ENCODE measurements around the gene MEG3.

The MEG3 gene

DNA sequence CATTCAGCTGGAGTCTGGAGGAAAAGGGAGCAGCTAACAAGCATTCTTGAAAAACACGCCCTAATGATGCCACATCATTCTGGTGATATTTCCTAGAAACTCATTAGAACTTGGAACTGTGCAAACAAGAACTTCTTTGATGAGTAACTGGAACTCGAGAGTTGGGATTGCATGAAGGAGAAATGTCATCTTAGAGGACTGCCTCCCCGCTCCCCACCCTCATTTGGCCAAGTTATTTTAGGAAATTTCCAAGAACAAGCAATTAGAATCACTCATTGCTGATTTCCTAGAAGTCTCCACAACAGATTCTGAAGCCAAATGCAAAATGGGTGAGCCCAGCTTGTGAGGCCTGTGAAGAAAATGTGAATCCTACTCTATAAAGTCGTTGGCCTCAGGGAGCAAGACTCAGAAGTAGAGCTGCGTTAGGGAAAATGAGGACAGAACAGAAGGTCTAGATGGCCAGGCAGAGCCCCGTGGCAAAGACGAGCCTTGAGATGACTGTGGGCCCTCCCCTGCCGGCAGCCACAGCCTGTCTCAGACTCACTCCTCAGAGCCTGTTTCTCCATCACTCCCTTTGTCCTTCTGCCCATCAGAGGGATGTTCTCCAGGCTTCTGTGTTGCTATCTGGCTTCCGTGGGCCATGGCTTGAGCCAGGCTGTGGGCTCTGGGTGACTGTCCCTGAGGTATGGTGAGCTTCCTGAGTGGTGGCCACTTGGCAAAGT lies 39.2 kb downstream of the MEG3 start:
- no peak for DNase-seq (ENCODE audit: low read depth)

DNA sequence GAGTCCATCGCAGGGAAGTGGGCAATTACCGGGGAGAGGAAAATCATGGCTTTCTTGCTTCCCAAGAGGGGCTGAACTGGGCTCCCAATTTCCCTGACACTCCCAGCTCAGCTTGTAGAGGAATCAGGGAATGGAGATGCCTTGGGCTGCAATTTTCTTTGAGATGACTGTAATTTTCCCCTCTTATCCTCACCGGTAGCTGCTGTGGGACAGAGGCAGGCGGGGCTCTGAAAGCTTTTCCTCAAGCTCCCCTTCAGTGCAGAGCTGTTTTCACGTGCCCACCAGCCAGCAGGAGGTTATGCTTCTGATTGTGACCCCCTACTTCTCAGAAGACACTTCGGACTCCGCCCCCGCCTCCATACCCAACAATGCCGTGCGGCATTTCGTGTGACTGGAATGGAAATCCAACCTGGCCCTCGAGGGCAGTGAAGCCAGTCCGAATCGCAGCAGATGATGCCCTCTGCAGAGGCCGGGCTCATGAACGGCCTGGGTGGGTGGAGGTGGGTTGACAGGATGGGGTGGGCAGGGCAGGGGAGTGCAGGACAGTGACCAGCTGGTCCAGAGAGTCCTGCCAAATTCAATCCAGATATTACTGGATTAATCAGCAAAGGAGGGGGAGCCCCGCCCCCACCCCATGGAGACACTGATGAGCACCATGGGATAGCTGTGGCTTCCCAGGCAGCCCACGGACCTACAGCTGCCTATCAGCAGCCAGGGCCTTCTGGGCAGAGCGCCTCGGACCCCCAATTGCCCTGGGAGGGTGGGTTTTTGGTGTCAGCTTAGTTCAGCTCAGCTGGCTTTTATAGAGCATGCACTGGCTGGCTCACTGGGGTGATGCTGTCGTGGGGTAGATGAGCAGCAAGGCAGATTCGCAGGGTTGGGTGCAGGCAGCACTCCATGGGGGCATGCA lies 40.0 kb downstream of the MEG3 start:
- DNase-seq (ENCODE audit: low read depth): no peak

DNA sequence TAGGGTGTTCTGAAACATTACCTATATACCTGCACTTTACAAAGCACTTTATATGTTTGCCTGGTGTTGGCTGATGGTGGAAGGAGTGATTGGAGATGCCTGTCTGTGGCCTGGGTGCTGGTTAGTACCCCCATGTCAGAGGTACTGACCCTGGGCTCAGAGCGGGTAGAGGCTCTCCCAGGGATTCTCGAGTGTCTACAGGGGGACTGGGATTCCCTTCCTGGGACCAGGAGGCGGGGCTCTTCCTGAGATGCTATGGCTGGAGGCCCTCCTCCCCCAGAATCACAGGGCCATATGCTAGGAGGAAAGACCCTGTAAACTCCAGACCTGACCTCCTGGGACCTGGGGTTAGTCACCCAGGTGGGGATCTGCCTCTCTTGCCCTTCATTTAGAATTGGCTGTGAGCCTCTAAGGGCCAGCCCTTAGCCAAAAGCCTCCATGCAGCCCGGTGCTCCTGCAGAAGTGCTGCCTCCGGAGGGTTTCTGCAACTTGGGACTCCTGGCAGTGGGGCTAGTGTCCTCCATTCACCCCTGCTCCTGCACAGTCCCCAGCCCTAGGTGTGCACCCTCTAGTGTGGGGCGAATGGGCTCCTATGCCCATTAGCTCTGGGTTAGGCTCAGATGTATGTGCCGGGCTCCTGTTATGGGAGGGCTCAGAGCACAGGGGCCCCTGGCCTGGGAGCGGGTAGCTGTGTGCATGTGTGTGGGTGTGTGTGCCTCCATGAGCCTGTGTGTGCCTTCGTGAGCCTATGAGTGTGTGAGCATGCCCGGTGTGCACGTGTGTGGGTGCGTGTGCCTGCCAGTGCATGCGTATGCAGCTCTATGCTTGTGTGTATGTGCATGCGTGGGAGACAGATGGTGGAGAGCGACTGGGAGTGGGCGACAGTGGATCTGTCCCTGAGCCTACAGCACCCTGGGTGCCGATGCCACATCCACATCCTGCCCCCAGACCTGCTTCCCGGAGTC lies 41.0 kb downstream of the MEG3 start:
- DNase-seq (ENCODE audit: low read depth): no peak

DNA sequence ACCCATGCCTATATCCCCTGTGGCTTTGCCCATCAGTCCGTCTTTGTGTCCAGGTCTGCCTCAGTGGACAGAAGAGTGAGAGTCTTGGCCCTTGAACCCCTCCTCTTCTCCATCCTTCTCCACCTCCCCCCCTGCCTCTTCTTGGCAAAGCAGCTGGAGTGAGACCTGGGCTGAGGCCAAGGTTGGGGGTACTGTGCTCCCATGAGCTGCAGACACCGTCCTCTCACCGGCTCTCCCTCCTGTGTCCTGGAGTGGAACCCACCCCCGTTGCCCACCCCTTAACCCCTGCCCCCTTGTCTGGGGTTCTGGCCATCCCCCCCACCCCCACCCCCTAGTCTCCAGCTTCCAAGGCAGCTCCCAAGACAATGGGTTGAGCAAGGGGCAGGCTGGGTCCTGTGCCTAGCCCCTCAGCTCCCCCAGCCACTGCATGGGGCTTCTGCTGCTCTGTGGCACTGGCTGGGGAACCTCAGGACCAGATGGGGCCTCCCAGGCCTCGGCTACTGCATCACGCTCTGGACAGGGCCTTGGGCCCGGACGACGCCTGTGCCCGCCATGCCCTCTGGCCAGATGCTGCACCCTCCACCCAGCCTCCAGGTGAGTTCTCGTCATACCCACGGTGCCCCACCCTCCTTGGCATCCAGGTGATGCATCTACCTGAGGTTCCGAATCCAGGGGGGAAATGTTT lies 41.9 kb downstream of the MEG3 start:
- DNase-seq (ENCODE audit: low read depth): no peak

DNA sequence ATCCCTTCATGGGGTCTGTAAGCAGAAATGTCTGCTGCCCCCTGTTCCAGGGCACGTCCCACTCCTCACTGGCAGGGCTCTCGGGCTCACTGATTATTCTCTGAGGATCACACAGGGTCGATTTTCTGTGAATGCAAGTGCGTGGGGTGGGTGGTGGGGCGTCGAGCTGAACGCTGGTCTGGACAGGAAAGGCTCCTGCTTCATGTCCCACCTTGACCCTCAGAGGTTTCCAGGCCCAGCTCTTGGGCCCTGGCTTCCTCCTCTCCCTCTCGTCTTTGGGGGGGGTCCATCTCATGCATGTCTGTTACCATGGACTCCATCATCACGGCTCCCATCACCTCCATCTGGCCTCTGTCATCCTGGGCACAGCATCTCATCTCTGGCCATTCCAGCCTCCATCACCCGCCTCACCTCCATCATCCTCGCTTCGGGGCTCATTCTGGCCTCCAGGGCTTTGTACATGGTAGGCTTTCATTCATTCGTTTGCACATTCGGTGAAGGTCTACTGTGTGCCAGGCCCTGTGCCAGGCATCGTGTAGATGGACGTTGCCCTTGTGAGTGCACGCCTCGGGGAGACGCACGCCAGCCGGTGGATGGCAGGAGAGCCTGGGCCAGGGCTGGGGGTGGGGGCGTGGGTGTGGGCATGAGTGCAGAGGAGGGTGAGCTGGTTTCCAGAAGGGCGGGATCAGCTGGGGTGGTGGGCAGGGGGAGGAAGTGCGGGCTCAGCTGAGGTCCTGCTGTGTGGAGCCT lies 42.9 kb downstream of the MEG3 start:
- DNase-seq (ENCODE audit: low read depth): no peak

DNA sequence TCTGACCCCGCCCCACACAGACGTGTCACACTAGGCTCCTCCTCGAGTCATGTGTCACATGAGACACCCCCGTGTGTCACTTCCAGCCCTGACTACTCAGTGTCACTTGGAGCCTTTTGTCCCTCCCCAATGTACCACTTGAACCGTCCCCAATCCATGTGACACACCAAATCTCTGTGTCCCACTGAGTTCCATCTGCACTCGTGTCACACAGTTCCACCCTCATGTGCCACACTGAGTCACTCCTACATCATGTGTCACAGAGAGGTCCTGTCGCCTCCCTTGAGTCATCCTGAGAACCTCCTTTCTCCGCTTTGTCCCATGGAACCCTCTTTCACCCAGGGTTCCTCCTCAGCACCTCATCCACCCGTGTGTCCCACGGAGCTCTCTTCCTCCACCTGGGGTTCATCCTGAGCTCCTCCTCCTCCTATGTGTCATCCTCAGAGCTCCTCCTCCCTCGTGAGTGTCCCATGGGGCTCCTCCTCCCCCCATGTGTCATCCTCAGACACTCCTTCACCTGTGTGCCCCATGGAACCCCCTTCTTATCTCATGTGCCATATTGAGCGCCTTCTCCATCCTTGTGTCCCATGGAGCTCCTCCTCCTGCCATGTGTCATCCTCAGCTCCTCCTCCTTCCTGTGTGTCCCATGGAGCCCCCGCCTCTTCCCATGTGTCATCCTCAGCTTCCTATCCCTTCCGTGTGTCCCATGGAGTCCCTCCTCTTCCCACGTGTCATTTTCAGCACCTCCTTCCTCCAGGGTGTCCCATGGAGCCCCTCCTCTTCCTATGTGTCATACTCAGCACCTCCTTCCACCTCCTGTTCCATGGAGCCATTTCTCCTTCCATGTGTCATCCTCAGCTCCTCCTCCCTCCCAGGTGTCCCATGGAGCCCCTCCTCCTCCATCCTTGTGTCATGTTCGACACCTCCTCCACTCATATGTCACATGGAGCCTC lies 45.6 kb downstream of the MEG3 start:
- peak; percentile 24 for DNase-seq (ENCODE audit: low read depth)

DNA sequence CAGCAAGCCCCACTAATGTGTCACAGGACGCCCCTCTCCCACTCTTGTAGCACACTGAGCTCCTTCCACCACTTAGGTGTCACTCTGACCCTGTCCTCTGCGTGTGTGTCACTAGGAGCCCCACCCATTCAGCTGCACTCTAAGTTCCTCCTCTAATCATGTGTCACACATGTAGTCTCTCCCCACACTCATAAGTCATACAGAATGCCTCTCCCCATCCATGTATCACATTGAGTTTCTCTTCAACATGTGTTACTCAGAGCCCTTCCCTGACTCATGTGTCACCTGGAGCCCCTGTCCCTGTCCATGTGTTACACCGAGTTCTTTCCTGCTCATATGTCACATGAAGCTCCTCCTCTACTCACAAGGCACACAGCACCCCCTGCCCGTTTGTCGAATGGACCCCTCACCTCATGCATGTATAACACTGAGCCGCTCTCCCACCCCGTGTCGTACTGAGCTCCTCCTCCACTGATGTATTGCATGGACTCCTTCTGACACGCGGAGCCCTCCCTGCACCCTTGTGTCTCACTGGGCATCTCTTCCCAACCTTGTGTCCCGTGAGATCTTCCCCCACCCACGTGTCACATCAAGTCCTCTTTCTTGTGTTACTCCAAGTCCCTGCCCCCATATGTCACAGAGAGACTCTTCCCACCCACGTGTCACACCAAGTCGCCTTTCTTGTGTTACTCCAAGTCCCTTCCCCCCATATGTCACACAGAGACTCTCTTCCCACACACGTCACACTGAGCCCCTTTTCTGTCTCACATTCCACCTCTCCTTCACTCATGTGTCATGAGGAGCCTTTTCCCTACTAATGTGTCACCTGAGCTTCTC lies 46.6 kb downstream of the MEG3 start:
- DNase-seq (ENCODE audit: low read depth): peak; percentile 10

DNA sequence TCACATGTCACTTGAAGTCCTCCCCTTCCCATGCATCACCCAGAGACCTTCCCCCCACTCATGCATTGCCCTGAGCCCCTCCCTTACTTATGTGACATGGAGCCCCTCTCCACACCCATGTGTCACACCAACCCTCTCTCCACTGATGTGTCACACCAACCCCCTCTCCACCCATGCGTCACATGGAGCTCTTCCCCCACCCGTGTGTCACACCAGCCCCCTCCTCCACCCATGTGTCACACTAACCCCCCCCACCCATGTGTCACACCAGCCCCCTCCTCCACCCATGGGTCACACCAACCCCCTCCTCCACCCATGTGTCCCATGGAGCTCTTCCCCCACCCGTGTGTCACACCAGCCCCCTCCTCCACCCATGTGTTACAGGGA lies 47.2 kb downstream of the MEG3 start:
- no peak for DNase-seq (ENCODE audit: low read depth)

DNA sequence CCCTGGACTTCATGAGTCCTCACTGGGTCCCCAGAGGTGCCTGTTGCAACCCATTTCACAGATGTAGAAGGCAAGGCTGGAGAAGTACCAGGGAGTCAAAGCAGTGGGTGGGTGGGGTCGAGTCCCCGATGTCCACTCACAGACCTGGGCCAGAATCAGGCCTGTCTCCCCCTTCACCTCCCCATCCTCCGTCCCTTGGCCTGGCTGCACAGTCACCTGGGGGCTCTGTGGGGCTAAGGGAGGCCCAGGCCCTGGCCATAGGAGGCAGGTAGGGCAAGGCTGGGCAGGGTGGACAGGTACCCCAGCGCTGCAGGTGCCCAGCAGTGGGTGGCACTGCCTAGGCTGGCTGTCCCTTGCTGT lies 48.1 kb downstream of the MEG3 start:
- DNase-seq (ENCODE audit: low read depth): no peak

DNA sequence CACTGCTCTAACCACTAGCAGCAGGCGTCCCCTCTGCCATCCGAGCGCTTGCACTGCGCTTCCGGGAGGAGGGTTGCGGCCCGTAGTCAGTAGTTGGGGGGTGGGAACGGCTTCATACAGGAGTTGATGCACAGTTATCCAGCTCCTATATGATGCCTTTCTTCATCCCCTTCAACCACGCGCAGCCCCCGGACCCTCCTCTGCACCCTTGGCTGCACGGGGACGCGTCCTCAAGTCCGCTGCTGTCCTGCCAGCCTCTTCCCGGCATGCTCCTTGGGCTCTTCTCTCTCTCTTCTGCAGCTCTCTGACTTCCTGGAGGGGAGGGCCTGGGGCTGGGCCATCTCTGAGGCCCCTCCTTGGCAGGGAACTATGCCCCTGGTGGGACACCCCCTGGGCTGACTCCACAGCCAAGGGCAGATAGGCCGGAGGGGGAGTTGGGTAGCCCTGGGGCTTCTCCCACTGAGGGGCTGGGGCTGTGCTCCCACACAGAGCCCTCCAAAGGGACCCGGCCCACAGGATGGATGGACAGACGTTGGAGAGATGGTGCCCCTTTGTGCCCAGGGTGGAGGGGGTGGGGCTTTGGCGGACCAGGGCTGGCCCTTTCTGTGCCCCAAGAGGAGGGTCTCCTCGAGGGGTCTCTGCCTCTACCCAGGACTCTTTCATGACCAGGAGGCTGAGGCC lies 48.6 kb downstream of the MEG3 start:
- DNase-seq (ENCODE audit: low read depth): no peak

DNA sequence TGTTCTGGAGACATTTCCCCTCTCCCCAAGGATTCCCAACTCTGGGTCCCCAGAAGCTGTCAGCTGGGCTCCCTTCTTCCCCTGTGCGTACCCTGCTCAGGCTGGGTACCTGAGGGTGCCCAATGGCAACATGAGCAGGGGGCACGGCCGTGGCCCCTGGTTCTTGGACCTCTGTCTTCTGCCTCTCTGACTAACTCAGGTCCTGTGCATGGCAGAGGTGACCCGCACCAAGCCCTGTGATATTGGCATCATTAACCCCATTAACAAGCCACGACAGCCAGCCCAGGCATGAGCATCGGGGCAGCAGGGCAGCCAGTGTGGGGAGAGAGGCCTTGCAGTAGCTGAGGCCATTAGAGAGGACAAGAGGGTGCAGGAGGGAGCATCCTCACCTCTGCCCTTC lies 49.2 kb downstream of the MEG3 start:
- no peak for DNase-seq (ENCODE audit: low read depth)

DNA sequence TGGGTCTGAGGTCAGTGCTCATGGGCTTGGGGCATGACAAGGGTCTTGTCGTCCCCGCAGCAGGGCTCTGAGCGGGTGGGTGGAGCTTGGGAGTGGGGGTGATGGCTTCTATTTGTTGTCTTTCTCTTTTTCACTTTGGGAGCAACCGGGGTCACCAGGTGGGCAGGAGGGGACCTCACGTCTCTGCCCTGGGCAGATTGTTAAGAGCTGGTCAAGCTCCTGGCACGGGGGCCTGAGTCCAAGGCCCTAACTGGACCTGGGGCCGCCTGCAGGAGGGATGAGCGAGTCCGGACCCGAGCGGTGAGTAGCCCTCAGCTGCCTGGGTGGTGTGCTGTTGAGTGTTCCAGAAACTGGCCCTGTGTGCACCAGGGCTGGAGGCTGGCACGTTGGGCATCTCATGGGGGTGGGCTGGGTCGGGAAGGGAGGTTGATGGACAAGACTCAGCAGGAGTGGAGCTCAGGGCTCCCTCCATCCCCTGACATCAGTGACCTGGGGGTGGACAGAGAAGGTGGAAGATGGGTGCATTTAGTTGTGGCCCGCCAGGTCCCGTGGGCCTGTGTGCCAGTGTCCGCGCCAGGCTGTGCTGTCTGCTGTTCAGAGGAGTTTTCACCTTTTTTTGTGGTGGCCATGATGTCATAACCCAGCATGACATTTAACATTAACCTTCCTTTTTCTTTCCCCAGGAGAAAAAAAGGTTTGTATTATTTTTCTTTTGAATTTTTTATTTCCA lies 50.1 kb downstream of the MEG3 start:
- DNase-seq (ENCODE audit: low read depth): no peak

DNA sequence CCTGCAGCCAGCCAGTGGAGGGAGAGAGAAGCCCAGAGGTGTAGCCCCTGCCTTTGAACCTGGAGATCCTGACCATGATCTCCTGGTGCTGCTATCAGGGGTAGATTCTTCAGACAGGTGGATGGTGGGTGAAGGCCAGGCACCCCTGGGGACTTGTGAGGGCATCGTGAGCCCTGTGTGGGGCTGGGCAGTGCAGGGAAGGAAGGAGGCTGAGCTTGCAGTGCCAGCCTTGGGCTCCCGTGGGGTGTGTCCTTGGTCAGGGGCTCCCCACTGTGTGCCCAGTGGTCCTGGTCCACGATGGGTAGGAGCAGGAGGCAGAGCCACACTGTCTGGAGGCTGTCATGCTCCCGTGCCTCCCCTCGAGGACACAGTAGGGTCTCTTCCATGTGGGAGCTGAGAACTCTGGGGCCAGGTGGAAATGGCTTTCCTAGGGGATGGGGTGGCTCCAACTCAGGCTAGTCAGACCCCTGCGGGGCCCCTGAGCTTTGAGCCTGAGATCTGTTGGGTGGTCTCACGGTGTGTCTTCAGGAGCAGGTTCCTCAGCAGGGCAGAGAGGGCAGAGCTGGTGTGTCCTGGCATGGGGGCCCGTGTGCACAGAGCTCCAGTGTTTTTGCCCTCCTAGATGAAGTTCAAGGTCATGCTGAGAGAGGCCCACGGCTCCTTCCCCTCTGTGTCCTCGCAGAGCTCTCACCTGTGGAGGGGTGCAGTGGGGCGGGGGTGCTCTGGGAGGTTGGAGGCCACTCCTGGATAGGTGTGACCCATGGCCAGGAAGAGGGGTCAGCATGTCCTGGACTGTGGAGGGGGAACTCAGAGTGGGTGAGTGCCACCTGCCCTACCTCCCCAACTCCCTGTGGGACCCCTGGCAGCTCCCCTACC lies 52.6 kb downstream of the MEG3 start:
- no peak for DNase-seq (ENCODE audit: low read depth)

DNA sequence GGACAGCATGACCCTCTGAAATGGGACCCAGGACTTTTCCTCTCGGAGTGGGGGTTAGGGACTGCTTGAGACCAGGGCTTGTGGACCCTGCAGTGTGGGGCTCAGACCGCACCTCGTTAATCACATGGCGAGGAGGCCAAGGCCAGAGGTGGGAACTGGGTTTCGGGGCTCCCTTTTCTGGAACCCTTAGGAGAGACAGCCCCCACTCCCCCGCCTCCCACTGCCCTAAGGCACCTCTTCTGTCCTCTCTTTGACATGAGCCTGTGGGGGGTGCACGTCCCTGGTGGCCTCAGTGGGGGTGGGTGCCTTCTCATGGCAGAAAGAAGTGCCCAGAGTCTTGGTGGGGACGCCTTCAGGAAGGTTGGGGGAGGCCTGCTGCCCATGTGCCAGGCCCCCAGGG lies 53.3 kb downstream of the MEG3 start:
- DNase-seq (ENCODE audit: low read depth): no peak

DNA sequence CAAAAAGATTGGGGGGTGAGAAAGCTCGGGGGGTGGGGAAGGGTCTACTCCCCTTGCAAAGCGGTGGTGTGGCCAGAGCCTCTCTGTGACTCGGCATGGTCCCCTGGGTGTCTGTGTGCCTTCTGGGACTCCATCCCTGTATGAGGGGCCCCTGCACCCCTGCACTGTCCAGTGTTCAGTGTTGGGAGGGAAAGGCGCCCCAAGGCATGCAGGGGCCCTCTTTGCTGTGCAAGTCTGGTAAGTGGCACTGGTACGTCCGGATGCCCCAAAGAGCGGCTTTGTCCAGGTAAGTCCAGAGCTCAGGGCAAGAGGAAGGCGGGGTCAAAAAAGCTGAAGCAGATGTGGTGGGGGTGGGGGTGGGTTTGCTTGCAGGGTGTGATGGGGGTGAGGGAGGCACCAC lies 53.9 kb downstream of the MEG3 start:
- no peak for DNase-seq (ENCODE audit: low read depth)

DNA sequence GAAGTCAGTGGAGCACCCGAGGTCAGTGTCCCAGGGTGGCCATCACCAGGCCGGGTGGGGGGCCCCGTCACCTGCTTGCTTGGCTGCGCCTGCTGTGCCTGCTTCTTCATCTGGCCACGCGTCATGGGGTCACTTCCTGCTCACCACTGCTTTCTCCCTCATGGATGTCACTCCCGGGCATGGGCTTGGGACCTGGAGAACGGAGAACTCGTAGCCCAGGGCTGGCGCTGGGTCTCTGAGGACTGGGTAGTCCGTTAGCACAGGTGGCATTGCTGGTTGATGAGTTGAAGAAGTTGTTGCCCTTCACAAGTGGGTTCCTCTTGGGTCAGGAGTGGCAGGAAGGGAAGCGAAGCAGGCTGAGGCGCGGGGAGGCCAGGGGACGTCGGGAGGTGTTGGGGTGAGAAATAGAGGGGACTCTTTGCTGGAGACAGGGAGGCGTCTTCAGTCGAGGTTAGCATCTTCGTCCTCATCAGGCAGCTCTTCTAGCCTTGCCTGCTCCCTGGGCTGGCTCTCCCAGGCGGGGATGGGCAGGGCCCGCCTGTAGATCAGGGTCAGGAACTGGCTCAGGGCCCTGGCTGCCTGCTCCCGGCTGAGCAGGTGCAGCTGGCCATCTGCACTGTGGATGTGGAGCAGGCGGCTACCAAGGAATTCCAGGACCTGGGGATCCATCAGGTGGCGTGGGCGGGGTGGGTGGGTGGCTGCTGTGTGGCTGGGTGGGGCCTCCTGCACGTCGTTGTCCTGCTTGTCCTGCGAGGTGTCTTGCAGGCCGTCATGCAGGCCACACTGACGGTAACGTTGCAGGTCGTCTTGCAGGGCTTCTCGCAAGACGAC lies 54.6 kb downstream of the MEG3 start:
- no peak for DNase-seq (ENCODE audit: low read depth)

Measured in non-pigmented ciliary epithelial cell (primary cell).